HepG2 (cell line): ENCODE data around the gene SORD. TPM values are rescaled to one million over a fixed set of nuclear protein-coding genes. Genes with fewer than 3 reads are reported as not detected.
A peak's percentile ranks its signal among the peaks of the same experiment; 100 is the strongest.

ENCODE experiments used
- EZH2 ChIP-seq: conservative IDR thresholded peaks from 2 replicates; pipeline ENCODE4 v1.6.1; 2012; ENCODE audit warnings: mild to moderate bottlenecking, low read depth, low read length, moderate library complexity
- HDAC2 ChIP-seq: sonication (generic); formaldehyde crosslinking; IDR thresholded peaks from 2 replicates; pipeline ENCODE4 v1.4.0; 2020; ENCODE audit warnings: missing genetic modification reagents
- KDM6A ChIP-seq: IDR thresholded peaks from 2 replicates; pipeline ENCODE4 v1.6.1; 2016; ENCODE audit warnings: low read depth
- MAFF ChIP-seq: IDR thresholded peaks from 2 replicates; pipeline ENCODE4 v1.6.1; 2011; ENCODE audit warnings: low read depth, low read length, improper control_type of control experiment
- MAFG ChIP-seq: sonication (generic); formaldehyde crosslinking; IDR thresholded peaks from 2 replicates; pipeline ENCODE4 v1.5.1; 2020; ENCODE audit warnings: mild to moderate bottlenecking, missing genetic modification reagents
- MTF2 ChIP-seq: sonication (generic); formaldehyde crosslinking; IDR thresholded peaks from 2 replicates; pipeline ENCODE4 v1.5.0; 2020; ENCODE audit warnings: missing genetic modification reagents, borderline replicate concordance
- RBM22 ChIP-seq: fragments of 200-400 bp; formaldehyde crosslinking; optimal IDR thresholded peaks from 2 replicates; pipeline ENCODE3; 2017; ENCODE audit warnings: mild to moderate bottlenecking, low read length, moderate library complexity
- SCMH1 ChIP-seq: sonication (generic); formaldehyde crosslinking; IDR thresholded peaks from 2 replicates; pipeline ENCODE4 v1.9.0; 2021; ENCODE audit warnings: missing genetic modification reagents, mild to moderate bottlenecking, borderline replicate concordance
- STAG1 ChIP-seq: sonication (generic); formaldehyde crosslinking; IDR thresholded peaks from 2 replicates; pipeline ENCODE4 v1.4.0; 2020; ENCODE audit warnings: missing genetic modification reagents
- TBX2 ChIP-seq: sonication (generic); formaldehyde crosslinking; IDR thresholded peaks from 2 replicates; pipeline ENCODE4 v1.5.0; 2020; ENCODE audit warnings: missing genetic modification reagents, mild to moderate bottlenecking, borderline replicate concordance
- TBX3 ChIP-seq: fragments of 450-650 bp; IDR thresholded peaks from 2 replicates; pipeline ENCODE4 v1.6.1; 2017; ENCODE audit warnings: antibody characterized with exemption, mild to moderate bottlenecking, inconsistent platforms, borderline replicate concordance
- TEAD2 ChIP-seq: sonication (generic); formaldehyde crosslinking; IDR thresholded peaks from 2 replicates; pipeline ENCODE4 v1.9.0; 2021; ENCODE audit warnings: missing genetic modification reagents
- TMF1 ChIP-seq: sonication (generic); formaldehyde crosslinking; IDR thresholded peaks from 2 replicates; pipeline ENCODE4 v1.8.1; 2022; ENCODE audit warnings: low read depth, missing genetic modification reagents
- U2AF1 ChIP-seq: fragments of 200-400 bp; formaldehyde crosslinking; optimal IDR thresholded peaks from 2 replicates; pipeline ENCODE3; 2017; ENCODE audit warnings: mild to moderate bottlenecking, low read depth, low read length
- YEATS4 ChIP-seq: sonication (generic); formaldehyde crosslinking; IDR thresholded peaks from 2 replicates; pipeline ENCODE4 v1.4.0; 2020; ENCODE audit warnings: missing genetic modification reagents, borderline replicate concordance
- ZBTB26 ChIP-seq: IDR thresholded peaks from 2 replicates; pipeline ENCODE4 v1.6.1; 2016; ENCODE audit warnings: missing compliant biosample characterization, missing genetic modification reagents, borderline replicate concordance
- ZBTB3 ChIP-seq: sonication (generic); formaldehyde crosslinking; IDR thresholded peaks from 2 replicates; pipeline ENCODE4 v1.4.0; 2020; ENCODE audit warnings: low read depth, mild to moderate bottlenecking, moderate library complexity, missing genetic modification reagents, borderline replicate concordance
- ZBTB38 ChIP-seq: sonication (generic); formaldehyde crosslinking; IDR thresholded peaks from 2 replicates; pipeline ENCODE4 v1.5.1; 2020; ENCODE audit warnings: mild to moderate bottlenecking, missing genetic modification reagents
- ZNF230 ChIP-seq: sonication (generic); formaldehyde crosslinking; IDR thresholded peaks from 2 replicates; pipeline ENCODE4 v1.4.0; 2020; ENCODE audit warnings: mild to moderate bottlenecking, missing genetic modification reagents
- ZNF44 ChIP-seq: sonication (generic); formaldehyde crosslinking; IDR thresholded peaks from 2 replicates; pipeline ENCODE4 v1.5.1; 2020; ENCODE audit warnings: mild to moderate bottlenecking, missing genetic modification reagents
- ZNF562 ChIP-seq: sonication (generic); formaldehyde crosslinking; IDR thresholded peaks from 2 replicates; pipeline ENCODE4 v1.8.0; 2022; ENCODE audit warnings: missing genetic modification reagents, borderline replicate concordance
- ZNF564 ChIP-seq: sonication (generic); formaldehyde crosslinking; IDR thresholded peaks from 2 replicates; pipeline ENCODE4 v1.8.1; 2023; ENCODE audit warnings: mild to moderate bottlenecking, missing genetic modification reagents
- ZNF569 ChIP-seq: sonication (generic); formaldehyde crosslinking; IDR thresholded peaks from 2 replicates; pipeline ENCODE4 v1.5.0; 2020; ENCODE audit warnings: mild to moderate bottlenecking, missing genetic modification reagents, moderate library complexity, borderline replicate concordance
- ZNF609 ChIP-seq: sonication (generic); formaldehyde crosslinking; IDR thresholded peaks from 2 replicates; pipeline ENCODE4 v1.4.0; 2020; ENCODE audit warnings: mild to moderate bottlenecking, missing genetic modification reagents, borderline replicate concordance
- ZSCAN30 ChIP-seq: sonication (generic); formaldehyde crosslinking; IDR thresholded peaks from 2 replicates; pipeline ENCODE4 v1.5.0; 2020; ENCODE audit warnings: mild to moderate bottlenecking, missing genetic modification reagents
- ZZZ3 ChIP-seq: sonication (generic); formaldehyde crosslinking; IDR thresholded peaks from 2 replicates; pipeline ENCODE4 v1.4.0; 2020; ENCODE audit warnings: missing genetic modification reagents, mild to moderate bottlenecking, borderline replicate concordance
- polyA plus RNA-seq, 8 experiments: library from polyadenylated mRNA; depleted of rRNA in 3 of 8; stranded (reverse) in 7 of 8; unstranded in 1 of 8; fragments of >200 nt; fragmentation: Illumina TruSeq in 4 of 8; extraction: Trizol in 4 of 8; gene quantifications; 2 replicates each; pipeline versions ENCODE4 v1.2.1 to v1.2.3, GENCODE V29; 2011 to 2016; ENCODE audit warnings: low read depth in 4 of 8, missing spikeins in 1 of 8, mixed read lengths in 1 of 8; ENCODE audit not compliant: insufficient read depth in 1 of 8
- total RNA-seq, 5 experiments: library from RNA; depleted of rRNA; stranded (reverse); fragments of >200 nt; fragmentation: Illumina TruSeq; extraction: Trizol; gene quantifications; 2 replicates each; pipeline ENCODE4 v1.2.3, GENCODE V29; 2016; ENCODE audit warnings: low read depth in 1 of 5

SORD gene
- total and polyA plus RNA-seq, 2 of the 13 experiments (the other 11 are each of a cell fraction or from before 2014, with no cell fraction given) = 59.1 to 95.3 TPM

- no peak for TF ChIP-seq EZH2
- TF ChIP-seq TEAD2 (CRISPR knock-in tag) = no peak
- no peak for TF ChIP-seq ZSCAN30
- peak; percentile 63 for TF ChIP-seq TBX2 (CRISPR knock-in tag)
- TF ChIP-seq RBM22 = no peak
- TF ChIP-seq ZNF44 (CRISPR knock-in tag) = no peak; the same call in 1 of the 2 replicates
- no peak for TF ChIP-seq ZNF562 (CRISPR knock-in tag)
- no peak for TF ChIP-seq ZBTB26
- peak; percentile 67; the same call in 1 of the 2 replicates for TF ChIP-seq ZBTB3 (CRISPR knock-in tag)
- TF ChIP-seq TMF1 (CRISPR knock-in tag) = no peak
- no peak for TF ChIP-seq STAG1
- no peak for TF ChIP-seq MAFG (CRISPR knock-in tag)
- TF ChIP-seq ZNF230 (CRISPR knock-in tag) = peak; percentile 88
- TF ChIP-seq HDAC2 = no peak; the same call in 1 of the 2 replicates
- no peak for TF ChIP-seq ZNF569
- no peak for TF ChIP-seq ZZZ3
- 0 out of 2 replicates have a peak, but pooled peaks have one; percentile 10 for TF ChIP-seq TBX3
- TF ChIP-seq U2AF1 = no peak
- no peak; the same call in 1 of the 2 replicates for TF ChIP-seq ZBTB38
- TF ChIP-seq MTF2 = no peak
- peak; percentile 51; the same call in 1 of the 2 replicates for TF ChIP-seq ZNF564 (CRISPR knock-in tag)
- TF ChIP-seq MAFF = no peak
- no peak for TF ChIP-seq KDM6A
- peak; percentile 73 for TF ChIP-seq ZNF609 (CRISPR knock-in tag)
- TF ChIP-seq SCMH1 (CRISPR knock-in tag) = no peak
- TF ChIP-seq YEATS4 = 0 out of 2 replicates have a peak, but pooled peaks have one; percentile 34
Observed at GRCh38 chr15:45022871-45023658, at the start of gene SORD (continued).
